H1 (cell line): ENCODE measurements around the gene NPC2. TPM values are rescaled to one million over a fixed set of nuclear protein-coding genes. Genes with fewer than 3 reads are reported as not detected.

ENCODE experiments used
- CTCF ChIA-PET: fragments of 300-600 bp; sonication (Branson Sonifier 250); formaldehyde crosslinking; loops from one replicate; lab custom pipeline; 2021; ENCODE audit not compliant: partially characterized antibody; lab: Charles Lee
- POLR2A ChIA-PET: fragments of 300-600 bp; sonication (Branson Sonifier 250); formaldehyde crosslinking; loops from one replicate; lab custom pipeline; 2021; ENCODE audit warnings: inconsistent platforms; ENCODE audit not compliant: partially characterized antibody; lab: Charles Lee
- DNase-seq, 2 experiments: peaks; one replicate each; pipeline versions ENCODE4 v3.0.0 to v3.0.0-alpha.2; 2010 to 2022; ENCODE audit warnings: low spot score in 2 of 2, low read depth in 1 of 2, mixed read lengths in 1 of 2
- FAIRE-seq: peaks from 2 replicates; lab custom pipeline; 2011; peaks lifted over from hg19 to GRCh38; lab: Jason Lieb, UNC
- H2AFZ ChIP-seq: 2 replicates; pipeline ENCODE4 v1.8.1; 2012; ENCODE audit warnings: low read length, inconsistent platforms
- H2AK5ac ChIP-seq: 2 replicates; pipeline ENCODE4 v1.6.1; 2013; ENCODE audit warnings: low read depth, low read length
- H2BK120ac ChIP-seq: replicated peaks from 2 replicates; pipeline ENCODE3; 2013; ENCODE audit warnings: low read depth, low read length, inconsistent platforms
- H2BK12ac ChIP-seq: 2 replicates; pipeline ENCODE4 v1.6.1; 2013; ENCODE audit warnings: low read depth, low read length
- H2BK15ac ChIP-seq: 2 replicates; pipeline ENCODE4 v1.6.1; 2013; ENCODE audit warnings: low read length
- H2BK20ac ChIP-seq: 2 replicates; pipeline ENCODE4 v1.6.1; 2013; ENCODE audit warnings: low read length
- H2BK5ac ChIP-seq: 2 replicates; pipeline ENCODE4 v1.6.1; 2013; ENCODE audit warnings: low read depth, low read length
- H3K14ac ChIP-seq: 2 replicates; pipeline ENCODE4 v1.6.1; 2013; ENCODE audit warnings: inconsistent platforms; ENCODE audit not compliant: insufficient read length
- H3K18ac ChIP-seq: 2 replicates; pipeline ENCODE4 v1.6.1; 2013; ENCODE audit warnings: low read length; ENCODE audit errors: extremely low read depth
- H3K23ac ChIP-seq: 2 replicates; pipeline ENCODE4 v1.6.1; 2013; ENCODE audit warnings: inconsistent platforms; ENCODE audit not compliant: insufficient read length
- H3K23me2 ChIP-seq: 2 replicates; pipeline ENCODE4 v1.6.1; 2013; ENCODE audit warnings: low read depth, low read length
- H3K27ac ChIP-seq: 2 replicates; pipeline ENCODE4 v1.6.1; 2011; ENCODE audit warnings: low read depth, low read length, inconsistent platforms
- H3K27me3 ChIP-seq, 4 experiments: replicated peaks in 1 of 4; 1 replicate in 1 of 4; 2 replicates in 3 of 4; pipeline versions ENCODE4 v1.6.1 to v1.8.1; 2011 to 2013; ENCODE audit warnings: low read length in 3 of 4, mild to moderate bottlenecking in 3 of 4, inconsistent platforms in 2 of 4, mixed read lengths in 2 of 4, moderate library complexity in 1 of 4; ENCODE audit not compliant: control insufficient read depth in 3 of 4, insufficient read depth in 3 of 4; ENCODE audit errors: extremely low read depth in 1 of 4
- H3K36me3 ChIP-seq, 4 experiments: 2 replicates each; pipeline versions ENCODE4 v1.6.1 to v1.8.1; 2011 to 2013; ENCODE audit warnings: mild to moderate bottlenecking in 4 of 4, low read length in 3 of 4, moderate library complexity in 2 of 4, control low read depth in 1 of 4, inconsistent platforms in 1 of 4; ENCODE audit not compliant: insufficient read depth in 4 of 4, control insufficient read depth in 2 of 4
- H3K4ac ChIP-seq: replicated peaks from 2 replicates; pipeline ENCODE3; 2013; ENCODE audit warnings: low read length, low read depth, mixed read lengths, inconsistent platforms; ENCODE audit not compliant: insufficient read length
- H3K4me1 ChIP-seq, 4 experiments: replicated peaks in 1 of 4; 1 replicate in 1 of 4; 2 replicates in 3 of 4; pipeline versions ENCODE4 v1.6.1 to v1.8.1; 2011 to 2013; ENCODE audit warnings: low read length in 3 of 4, inconsistent platforms in 2 of 4, mixed read lengths in 1 of 4; ENCODE audit not compliant: insufficient read depth in 4 of 4, control insufficient read depth in 3 of 4
- H3K4me2 ChIP-seq, 2 experiments: 2 replicates each; pipeline versions ENCODE4 v1.6.1 to v1.8.1; 2011 to 2013; ENCODE audit warnings: low read depth in 2 of 2, low read length in 2 of 2, control low read depth in 1 of 2, inconsistent platforms in 1 of 2, mild to moderate bottlenecking in 1 of 2; ENCODE audit not compliant: insufficient read depth in 1 of 2
- H3K4me3 ChIP-seq, 4 experiments: fragments of 200-600, 300-600 bp in 1 of 4; sonication (generic), shearing (Covaris generic), sonication (Bioruptor Twin) in 1 of 4; 2 replicates each; pipeline versions ENCODE4 v1.5.1 to v1.8.1; 2011 to 2016; ENCODE audit warnings: low read length in 4 of 4, low read depth in 3 of 4, control low read depth in 2 of 4, inconsistent platforms in 2 of 4, mild to moderate bottlenecking in 2 of 4, mixed read lengths in 1 of 4, moderate library complexity in 1 of 4; ENCODE audit not compliant: insufficient read depth in 2 of 4; ENCODE audit errors: extremely low read depth in 1 of 4
- H3K56ac ChIP-seq: replicated peaks from 2 replicates; pipeline ENCODE3; 2013; ENCODE audit warnings: low read depth, mild to moderate bottlenecking, mixed read lengths, low read length, inconsistent platforms; ENCODE audit not compliant: insufficient read length
- H3K79me1 ChIP-seq: 2 replicates; pipeline ENCODE4 v1.6.1; 2013; ENCODE audit warnings: low read depth, low read length, control low read depth
- H3K79me2 ChIP-seq, 2 experiments: 2 replicates each; pipeline versions ENCODE4 v1.6.1 to v1.8.1; 2012 to 2013; ENCODE audit warnings: low read length in 2 of 2, mild to moderate bottlenecking in 2 of 2, inconsistent platforms in 1 of 2; ENCODE audit not compliant: insufficient read depth in 2 of 2, control insufficient read depth in 1 of 2
- H3K9ac ChIP-seq, 4 experiments: replicated peaks in 1 of 4; 1 replicate in 1 of 4; 2 replicates in 3 of 4; pipeline versions ENCODE4 v1.6.1 to v1.8.1; 2011 to 2013; ENCODE audit warnings: low read depth in 3 of 4, low read length in 3 of 4, control low read depth in 2 of 4, mild to moderate bottlenecking in 2 of 4, moderate library complexity in 2 of 4, inconsistent platforms in 1 of 4; ENCODE audit errors: extremely low read depth in 1 of 4
- H3K9me3 ChIP-seq, 2 experiments: 2 replicates each; pipeline versions ENCODE4 v1.6.1 to v1.8.1; 2012 to 2013; ENCODE audit warnings: mild to moderate bottlenecking in 2 of 2, moderate library complexity in 2 of 2, control low read depth in 1 of 2, inconsistent platforms in 1 of 2, low read depth in 1 of 2, low read length in 1 of 2, mixed read lengths in 1 of 2; ENCODE audit not compliant: insufficient read depth in 2 of 2
- H4K20me1 ChIP-seq, 2 experiments: replicated peaks in 1 of 2; 2 replicates each; pipeline versions ENCODE3 to v1.8.1; 2011 to 2013; ENCODE audit warnings: inconsistent platforms in 2 of 2, low read length in 2 of 2, mild to moderate bottlenecking in 1 of 2; ENCODE audit not compliant: insufficient read depth in 2 of 2, control insufficient read depth in 1 of 2
- H4K5ac ChIP-seq: 2 replicates; pipeline ENCODE4 v1.6.1; 2013; ENCODE audit warnings: low read length, low read depth, mixed read lengths, inconsistent platforms; ENCODE audit not compliant: insufficient read length
- H4K8ac ChIP-seq: 2 replicates; pipeline ENCODE4 v1.8.0; 2013; ENCODE audit warnings: mild to moderate bottlenecking, moderate library complexity, low read length, inconsistent platforms; ENCODE audit not compliant: insufficient read depth; ENCODE audit errors: extremely low read depth
- H4K91ac ChIP-seq: replicated peaks from 2 replicates; pipeline ENCODE3; 2013; ENCODE audit warnings: low read length, mixed read lengths, inconsistent platforms; ENCODE audit not compliant: insufficient read length
- ATF3 ChIP-seq: IDR thresholded peaks from 2 replicates; pipeline ENCODE4 v1.6.1; 2011; ENCODE audit warnings: low read depth, mild to moderate bottlenecking, low read length; ENCODE audit not compliant: insufficient read depth
- BCL11A ChIP-seq, 2 experiments: IDR thresholded peaks; one replicate each; pipeline ENCODE4 v1.6.1; 2011; ENCODE audit warnings: low read depth in 2 of 2, low read length in 2 of 2, mild to moderate bottlenecking in 2 of 2
- BRCA1 ChIP-seq: IDR thresholded peaks from 2 replicates; pipeline ENCODE4 v1.6.1; 2012; ENCODE audit warnings: low read depth, low read length, improper control_type of control experiment
- CEBPB ChIP-seq: IDR thresholded peaks from 2 replicates; pipeline ENCODE4 v1.6.1; 2012; ENCODE audit warnings: low read depth, low read length
- CTCF ChIP-seq, 3 experiments: IDR thresholded peaks; 1 replicate in 2 of 3; 2 replicates in 1 of 3; pipeline versions ENCODE4 v1.5.1 to v1.6.1; 2011; ENCODE audit warnings: low read length in 3 of 3, mild to moderate bottlenecking in 3 of 3, inconsistent platforms in 2 of 3, low read depth in 1 of 3, moderate library complexity in 1 of 3; ENCODE audit not compliant: insufficient read depth in 1 of 3; ENCODE audit errors: control extremely low read depth in 1 of 3
- JUN ChIP-seq: IDR thresholded peaks from 2 replicates; pipeline ENCODE4 v1.6.1; 2011; ENCODE audit warnings: low read depth, mild to moderate bottlenecking, improper control_type of control experiment, low read length
- SP2 ChIP-seq: IDR thresholded peaks from 2 replicates; pipeline ENCODE4 v1.6.1; 2012; ENCODE audit warnings: mild to moderate bottlenecking, low read length, inconsistent platforms
- TAF1 ChIP-seq: IDR thresholded peaks from 2 replicates; pipeline ENCODE4 v1.6.1; 2011; ENCODE audit warnings: mild to moderate bottlenecking, low read depth, low read length
- TBP ChIP-seq: IDR thresholded peaks from 2 replicates; pipeline ENCODE4 v1.6.1; 2011; ENCODE audit warnings: low read depth, low read length, improper control_type of control experiment
- WGBS, 2 experiments: shearing (Covaris generic) in 1 of 2; methylation state at CpG; one replicate each; pipeline versions ENCODE4 v1.1.6 to v1.1.7; 2013 to 2015; ENCODE audit warnings: low lambda C conversion rate in 2 of 2, mixed read lengths in 2 of 2, inconsistent platforms in 1 of 2, low coverage in 1 of 2, missing lambda C conversion rate in 1 of 2; ENCODE audit not compliant: insufficient replicate concordance in 2 of 2, insufficient coverage in 1 of 2, insufficient read length in 1 of 2; ENCODE audit errors: extremely low coverage in 1 of 2, missing lambda C conversion rate in 1 of 2; 5-methylcytosine and 5-hydroxymethylcytosine counted together
- polyA plus RNA-seq, 7 experiments: library from polyadenylated mRNA; depleted of rRNA in 3 of 7; stranded (reverse) in 5 of 7; unstranded in 2 of 7; fragments of >200 nt in 5 of 7; fragments of 200-250 nt in 2 of 7; gene quantifications; 1 replicate in 5 of 7; 2 replicates in 1 of 7; 4 replicates in 1 of 7; pipeline versions ENCODE4 v1.2.1 to v1.2.3, GENCODE V29; 2011 to 2013; ENCODE audit warnings: missing spikeins in 2 of 7, mixed read lengths in 2 of 7
- total RNA-seq: library from RNA; stranded (reverse); fragmentation: NEBNext Ultra II Directional; extraction: Animal tissue kit (Norgen Biotek cat#: 25700); gene quantifications from 2 replicates; pipeline ENCODE4 v1.2.1, GENCODE V29; 2021

Gene NPC2
- total and polyA plus RNA-seq, 2 of the 8 experiments (the other 6 are each of a cell fraction or from before 2014, with no cell fraction given): 178 to 258 TPM

- Histone ChIP-seq H3K9ac (no peak overlapping the region), H3K4me1 (peaks cover 0 to 3% (median under 1%) of the 10 kb centered on the region in 4 experiments; a peak in 3 of 7 replicates), H4K91ac (no peak overlapping the region), H2BK20ac (no peak overlapping the region), H3K56ac (no peak overlapping the region), H3K27ac (no peak overlapping the region), H3K14ac (no peak overlapping the region), H3K36me3 (peaks cover 3 to 64% (median 34%) of the 10 kb centered on the region in 4 experiments; a peak in 7 of 8 replicates), H3K79me1 (no peaks in the 10 kb centered on the region; the same call in 1 of the 2 replicates), H2AFZ (no peak overlapping the region), H4K5ac (no peak overlapping the region), H2BK12ac (no peak overlapping the region), H4K8ac (no peak overlapping the region), H2BK120ac (no peak overlapping the region), H3K23me2 (no peaks in the 10 kb centered on the region), H3K23ac (no peak overlapping the region), H3K9me3 (no peaks in the 10 kb centered on the region), H4K20me1 (no peaks in the 10 kb centered on the region), H3K18ac (no peak overlapping the region), H3K79me2 (peaks cover 0 to 5% of the 10 kb centered on the region in 2 experiments; a peak in 1 of 4 replicates), H2BK15ac (no peak overlapping the region), H3K4ac (no peak overlapping the region), H3K27me3 (no peaks in the 10 kb centered on the region), H2BK5ac (no peak overlapping the region), H2AK5ac (no peak overlapping the region), H3K4me3 (no peak overlapping the region), H3K4me2 (no peak overlapping the region)
- TF ChIP-seq ATF3 (no peak), SP2 (no peak), BRCA1 (no peak), JUN (no peak), TAF1 (no peak), TBP (no peak), BCL11A (IDR thresholded peaks at IDR 0.05; ENCODE audit: low read depth in 2 of 2, low read length in 2 of 2) (no peak), CEBPB (no peak), CTCF (IDR thresholded peaks at IDR 0.05; ENCODE audit: control extremely low read depth in 1 of 3, insufficient read depth in 1 of 3, low read depth in 1 of 3, low read length in 3 of 3) (no peak)
- ChIA-PET CTCF (interaction anchor here (0.6 to 12.6 kb wide), 7 partner anchors 20 to 259 kb away, joined by 3 to 181 read pairs (median 7); partner anchors contain the start of gene ABCD4), POLR2A (interaction anchor here (0.7 to 1.2 kb wide), 3 partner anchors 132 to 180 kb away, joined by 3 to 4 read pairs (median 3); partner anchors contain the start of gene ABCD4)
- 100% methylated on average over 1 of the region's 3 CpGs; no CpG with 5 or more reads in 1 of the 2 experiments for WGBS, 2 experiments
- no peak for FAIRE-seq
- no peak for DNase-seq
Observed at GRCh38 chr14:74482571-74482970, 10.5 kb downstream of the NPC2 start.
